K562 (cell line): ENCODE measurements around the gene SLC5A10. TPM values are rescaled to one million over a fixed set of nuclear protein-coding genes. Genes with fewer than 3 reads are reported as not detected.

Experiments
- ATAC-seq: fragments of 200-7000 bp; cut with Tn5 transposase; 3 replicates; pipeline ENCODE4 v1.9.1; 2020; ENCODE audit warnings: moderate library complexity
- BruUV-seq: library from RNA; stranded (reverse); fragments of 400-500 nt; replicated peaks from 2 replicates; lab custom pipeline; 2021; lab: Mats Ljungman, UMichigan
- CTCF ChIA-PET: fragments of 300-600 bp; formaldehyde crosslinking; extraction: SDS; loops from one replicate; lab custom pipeline; 2021; ENCODE audit warnings: low intra/inter-chr PET ratio; lab: Yijun Ruan, JAX
- POLR2A ChIA-PET: fragments of 300-600, 350-650 bp; sonication (Branson Sonifier 250); formaldehyde crosslinking; extraction: SDS; loops from one replicate; lab custom pipeline; 2021; ENCODE audit warnings: antibody characterized with exemption, inconsistent platforms; lab: Yijun Ruan, JAX
- DNase-seq, 4 experiments: peaks; one replicate each; pipeline versions ENCODE4 v3.0.0 to v3.0.0-alpha.2; 2011 to 2018; ENCODE audit warnings: low spot score in 3 of 4, mixed read lengths in 3 of 4; ENCODE audit errors: extremely low read depth in 1 of 4
- FAIRE-seq: peaks from 2 replicates; lab custom pipeline; 2011; peaks lifted over from hg19 to GRCh38; lab: Jason Lieb, UNC
- H2AFZ ChIP-seq: 2 replicates; pipeline ENCODE4 v1.6.0; 2011; ENCODE audit warnings: low read depth, low read length, control low read depth, inconsistent platforms
- H3K27ac ChIP-seq: fragments of 200-600 bp; 3 replicates; pipeline ENCODE4 v1.8.0; 2011; ENCODE audit warnings: low read depth, mild to moderate bottlenecking, control low read depth, inconsistent platforms, low read length, moderate library complexity, mixed read lengths; ENCODE audit errors: extremely low read depth
- H3K27me3 ChIP-seq, 2 experiments: fragments of 300-600 bp in 1 of 2; 2 replicates in 1 of 2; 3 replicates in 1 of 2; pipeline versions ENCODE4 v1.6.0 to v1.8.0; 2011; ENCODE audit warnings: inconsistent platforms in 2 of 2, low read length in 2 of 2, mild to moderate bottlenecking in 1 of 2, mixed read lengths in 1 of 2, moderate library complexity in 1 of 2; ENCODE audit not compliant: control insufficient read depth in 2 of 2, insufficient read depth in 2 of 2
- H3K36me3 ChIP-seq: fragments of 300-600 bp; 3 replicates; pipeline ENCODE4 v1.8.0; 2011; ENCODE audit warnings: mild to moderate bottlenecking, low read length, inconsistent platforms; ENCODE audit not compliant: control insufficient read depth, insufficient read depth
- H3K4me1 ChIP-seq, 2 experiments: fragments of 200-600 bp in 1 of 2; replicated peaks in 1 of 2; 2 replicates in 1 of 2; 3 replicates in 1 of 2; pipeline versions ENCODE4 v1.5.1 to v1.8.0; 2011; ENCODE audit warnings: inconsistent platforms in 2 of 2, low read length in 2 of 2, mild to moderate bottlenecking in 1 of 2, mixed read lengths in 1 of 2, moderate library complexity in 1 of 2; ENCODE audit not compliant: control insufficient read depth in 2 of 2, insufficient read depth in 2 of 2
- H3K4me2 ChIP-seq: 2 replicates; pipeline ENCODE4 v1.6.1; 2011; ENCODE audit warnings: low read length, control low read depth, inconsistent platforms, mixed read lengths; ENCODE audit not compliant: insufficient read depth
- H3K4me3 ChIP-seq: fragments of 200-600 bp; sonication (generic), shearing (Covaris generic); 2 replicates; pipeline ENCODE4 v1.5.1; 2016; ENCODE audit warnings: control low read depth, inconsistent platforms
- H3K79me2 ChIP-seq: fragments of 200-600 bp; 3 replicates; pipeline ENCODE4 v1.8.0; 2011; ENCODE audit warnings: low read length, inconsistent platforms; ENCODE audit not compliant: control insufficient read depth, insufficient read depth
- H3K9ac ChIP-seq, 2 experiments: 2 replicates each; pipeline versions ENCODE4 v1.6.0 to v1.6.1; 2011; ENCODE audit warnings: low read depth in 2 of 2, low read length in 2 of 2, control low read depth in 1 of 2, inconsistent platforms in 1 of 2, mild to moderate bottlenecking in 1 of 2, mixed read lengths in 1 of 2; ENCODE audit not compliant: insufficient read depth in 1 of 2
- H3K9me1 ChIP-seq: one replicate; pipeline ENCODE4 v1.6.0; 2011; ENCODE audit warnings: inconsistent platforms, mild to moderate bottlenecking, low read length, moderate library complexity; ENCODE audit not compliant: control insufficient read depth, insufficient read depth
- H3K9me3 ChIP-seq: replicated peaks from 2 replicates; pipeline ENCODE4 v1.5.1; 2011; ENCODE audit warnings: low read depth, low read length, inconsistent platforms; ENCODE audit not compliant: control insufficient read depth, insufficient read depth
- H4K20me1 ChIP-seq: replicated peaks from 2 replicates; pipeline ENCODE4 v1.6.1; 2011; ENCODE audit warnings: low read length, inconsistent platforms, mixed read lengths; ENCODE audit not compliant: control insufficient read depth, insufficient read depth
- LCOR ChIP-seq: sonication (generic); formaldehyde crosslinking; IDR thresholded peaks from 2 replicates; pipeline ENCODE4 v1.8.0; 2022; ENCODE audit warnings: mild to moderate bottlenecking, missing genetic modification reagents
- SRSF9 ChIP-seq: fragments of 200-400 bp; formaldehyde crosslinking; IDR thresholded peaks from 2 replicates; pipeline ENCODE4 v1.6.1; 2017; ENCODE audit warnings: low read depth, low read length, borderline replicate concordance
- TAF15 ChIP-seq: fragments of 200-400 bp; formaldehyde crosslinking; IDR thresholded peaks from 2 replicates; pipeline ENCODE4 v1.6.1; 2017; ENCODE audit warnings: mild to moderate bottlenecking, low read depth, low read length, moderate library complexity
- WGBS: fragments of 100-300 bp; shearing (Covaris generic); methylation state at CpG from one replicate; pipeline ENCODE4 v1.1.6; 2016; ENCODE audit warnings: low coverage, mixed read lengths; ENCODE audit not compliant: insufficient coverage; ENCODE audit errors: missing lambda C conversion rate; 5-methylcytosine and 5-hydroxymethylcytosine counted together
- in situ Hi-C: fragments of 300-500 bp; cut with MboI; formaldehyde crosslinking; loops from 4 replicates; pipeline ENCODE4 v1.15.0; 2018; ENCODE audit warnings: inconsistent platforms, mixed read lengths
- intact Hi-C: fragments of 100-400 bp; cut with micrococcal nuclease; formaldehyde crosslinking; loops from 2 replicates; pipeline ENCODE4 v1.14.2; 2022
- polyA plus RNA-seq, 8 experiments: library from polyadenylated mRNA; depleted of rRNA in 4 of 8; stranded (reverse) in 5 of 8; unstranded in 3 of 8; fragments of >200 nt; fragmentation: Nextera tagmentation in 2 of 8; fragmentation: Illumina TruSeq in 1 of 8; extraction: Ambion mirVana in 2 of 8; extraction: Trizol in 1 of 8; gene quantifications; 2 replicates each; pipeline versions ENCODE4 v1.2.1 to v1.2.3, GENCODE V29; 2011 to 2014; ENCODE audit warnings: inconsistent platforms in 1 of 8, missing spikeins in 1 of 8
- total RNA-seq, 7 experiments: library from RNA; depleted of rRNA in 6 of 7; stranded (reverse); fragments of >200 nt in 6 of 7; fragmentation: Illumina TruSeq in 2 of 7; extraction: Trizol in 2 of 7; gene quantifications; 2 replicates each; pipeline versions ENCODE4 v1.2.1 to v1.2.3, GENCODE V29; 2011 to 2021; ENCODE audit warnings: low replicate concordance in 1 of 7
- TF ChIP-seq, protein P1 (sequence below): IDR thresholded peaks from 3 replicates; pipeline ENCODE4 v1.6.1; 2011; ENCODE audit warnings: borderline replicate concordance, mild to moderate bottlenecking, moderate library complexity; ENCODE audit not compliant: insufficient read length; ENCODE audit errors: extremely low read depth
- TF ChIP-seq, protein P2 (sequence below): IDR thresholded peaks from 2 replicates; pipeline ENCODE4 v1.6.1; 2011; ENCODE audit warnings: borderline replicate concordance, low read depth, mild to moderate bottlenecking, moderate library complexity, low read length; ENCODE audit not compliant: insufficient read depth, poor library complexity, severe bottlenecking

SLC5A10 gene
- total and polyA plus RNA-seq, 9 of the 15 experiments (the other 6 are each of a cell fraction or from before 2014, with no cell fraction given): 0.03 to 0.09 (median 0.03) TPM; not detected in 5

DNA sequence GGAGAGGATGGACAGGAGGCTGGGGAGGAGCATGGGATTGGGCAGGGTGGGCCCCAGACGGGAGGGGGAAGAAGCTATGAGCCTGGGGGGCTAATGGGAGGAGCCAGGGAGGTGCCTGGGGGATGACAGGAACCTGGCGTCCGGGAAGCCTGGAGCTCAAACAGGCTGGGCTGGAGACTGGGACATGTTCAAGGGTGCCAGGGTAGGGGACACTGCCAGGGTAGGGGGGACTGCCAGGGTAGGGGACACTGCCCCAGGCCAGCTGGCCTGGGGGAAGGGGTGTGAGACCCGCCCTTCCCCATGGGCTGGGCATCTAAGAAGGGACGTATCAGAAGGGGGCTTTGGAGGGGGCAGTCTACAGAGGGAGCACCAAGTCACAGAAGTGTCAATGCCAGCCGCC lies 59.6 kb downstream of the SLC5A10 start:
- no peak for ATAC-seq
- no peak overlapping the region for H3K27ac ChIP-seq
- H3K4me3 ChIP-seq: no peak overlapping the region
- H2AFZ ChIP-seq: no peak overlapping the region
- no TSS peak for BruUV-seq
- no peaks in the 10 kb centered on the region for H3K79me2 ChIP-seq
- intact Hi-C loops: no loop called here
- in situ Hi-C loops: no loop called here
- peaks cover 0 to 14% of the 10 kb centered on the region in 2 experiments; a peak in 3 of 5 replicates for H3K4me1 ChIP-seq
- ChIA-PET CTCF (no interaction called here), POLR2A (no interaction called here)
- H3K9ac ChIP-seq: no peak overlapping the region
- no peaks in the 10 kb centered on the region for H3K36me3 ChIP-seq
- no peaks in the 10 kb centered on the region for H4K20me1 ChIP-seq
- no peak overlapping the region for H3K4me2 ChIP-seq
- no peaks in the 10 kb centered on the region for H3K9me1 ChIP-seq
- TF ChIP-seq, protein P1, sequence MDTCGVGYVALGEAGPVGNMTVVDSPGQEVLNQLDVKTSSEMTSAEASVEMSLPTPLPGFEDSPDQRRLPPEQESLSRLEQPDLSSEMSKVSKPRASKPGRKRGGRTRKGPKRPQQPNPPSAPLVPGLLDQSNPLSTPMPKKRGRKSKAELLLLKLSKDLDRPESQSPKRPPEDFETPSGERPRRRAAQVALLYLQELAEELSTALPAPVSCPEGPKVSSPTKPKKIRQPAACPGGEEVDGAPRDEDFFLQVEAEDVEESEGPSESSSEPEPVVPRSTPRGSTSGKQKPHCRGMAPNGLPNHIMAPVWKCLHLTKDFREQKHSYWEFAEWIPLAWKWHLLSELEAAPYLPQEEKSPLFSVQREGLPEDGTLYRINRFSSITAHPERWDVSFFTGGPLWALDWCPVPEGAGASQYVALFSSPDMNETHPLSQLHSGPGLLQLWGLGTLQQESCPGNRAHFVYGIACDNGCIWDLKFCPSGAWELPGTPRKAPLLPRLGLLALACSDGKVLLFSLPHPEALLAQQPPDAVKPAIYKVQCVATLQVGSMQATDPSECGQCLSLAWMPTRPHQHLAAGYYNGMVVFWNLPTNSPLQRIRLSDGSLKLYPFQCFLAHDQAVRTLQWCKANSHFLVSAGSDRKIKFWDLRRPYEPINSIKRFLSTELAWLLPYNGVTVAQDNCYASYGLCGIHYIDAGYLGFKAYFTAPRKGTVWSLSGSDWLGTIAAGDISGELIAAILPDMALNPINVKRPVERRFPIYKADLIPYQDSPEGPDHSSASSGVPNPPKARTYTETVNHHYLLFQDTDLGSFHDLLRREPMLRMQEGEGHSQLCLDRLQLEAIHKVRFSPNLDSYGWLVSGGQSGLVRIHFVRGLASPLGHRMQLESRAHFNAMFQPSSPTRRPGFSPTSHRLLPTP: no peak
- TF ChIP-seq SRSF9: no peak
- no peak for TF ChIP-seq LCOR (CRISPR knock-in tag)
- TF ChIP-seq, protein P2, sequence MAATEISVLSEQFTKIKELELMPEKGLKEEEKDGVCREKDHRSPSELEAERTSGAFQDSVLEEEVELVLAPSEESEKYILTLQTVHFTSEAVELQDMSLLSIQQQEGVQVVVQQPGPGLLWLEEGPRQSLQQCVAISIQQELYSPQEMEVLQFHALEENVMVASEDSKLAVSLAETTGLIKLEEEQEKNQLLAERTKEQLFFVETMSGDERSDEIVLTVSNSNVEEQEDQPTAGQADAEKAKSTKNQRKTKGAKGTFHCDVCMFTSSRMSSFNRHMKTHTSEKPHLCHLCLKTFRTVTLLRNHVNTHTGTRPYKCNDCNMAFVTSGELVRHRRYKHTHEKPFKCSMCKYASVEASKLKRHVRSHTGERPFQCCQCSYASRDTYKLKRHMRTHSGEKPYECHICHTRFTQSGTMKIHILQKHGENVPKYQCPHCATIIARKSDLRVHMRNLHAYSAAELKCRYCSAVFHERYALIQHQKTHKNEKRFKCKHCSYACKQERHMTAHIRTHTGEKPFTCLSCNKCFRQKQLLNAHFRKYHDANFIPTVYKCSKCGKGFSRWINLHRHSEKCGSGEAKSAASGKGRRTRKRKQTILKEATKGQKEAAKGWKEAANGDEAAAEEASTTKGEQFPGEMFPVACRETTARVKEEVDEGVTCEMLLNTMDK: no peak
- no peak for TF ChIP-seq TAF15
- no peak for DNase-seq
- FAIRE-seq: no peak
- WGBS: 20% methylated on average over 4 of the region's 6 CpGs
- H3K9me3 ChIP-seq: no peaks in the 10 kb centered on the region
- no peaks in the 10 kb centered on the region for H3K27me3 ChIP-seq
